WTC11 (cell line): Measurements from ENCODE around the gene ZNF503. TPM values are rescaled to one million over a fixed set of nuclear protein-coding genes. Genes with fewer than 3 reads are reported as not detected.
A peak's percentile ranks its signal among the peaks of the same experiment; 100 is the strongest.

Experiments
- ATAC-seq: fragments of 200-7000 bp; cut with Tn5 transposase; 2 replicates; pipeline ENCODE4 v1.10.0; 2021; ENCODE audit warnings: mild to moderate bottlenecking, moderate library complexity
- Bru-seq: library from RNA; stranded (reverse); fragments of 400-500 nt; gene quantifications from one replicate; lab custom pipeline; 2021; lab: Mats Ljungman, UMichigan
- CTCF ChIA-PET: fragments of 300-600 bp; sonication (Branson Sonifier 250); formaldehyde crosslinking; loops from one replicate; lab custom pipeline; 2021; ENCODE audit warnings: antibody characterized with exemption; lab: Charles Lee
- POLR2A ChIA-PET: fragments of 350-600 bp; sonication (Branson Sonifier 250); formaldehyde crosslinking; loops from one replicate; lab custom pipeline; 2021; ENCODE audit warnings: antibody characterized with exemption; lab: Charles Lee
- DNase-seq: peaks from one replicate; pipeline ENCODE4 v3.0.0; 2021; ENCODE audit warnings: low spot score
- H3K27ac Mint-ChIP-seq: 2 replicates; pipeline ENCODE4 v1.8.0; 2021; ENCODE audit warnings: mixed read lengths
- H3K27me3 Mint-ChIP-seq: 2 replicates; pipeline ENCODE4 v1.8.0; 2021; ENCODE audit warnings: low read depth, mild to moderate bottlenecking, moderate library complexity, mixed read lengths
- H3K36me3 Mint-ChIP-seq: 2 replicates; pipeline ENCODE4 v1.8.0; 2021; ENCODE audit warnings: mixed read lengths
- H3K4me1 Mint-ChIP-seq: 2 replicates; pipeline ENCODE4 v1.8.0; 2022; ENCODE audit warnings: mixed read lengths
- H3K4me3 Mint-ChIP-seq: 2 replicates; pipeline ENCODE4 v1.8.0; 2021; ENCODE audit warnings: mild to moderate bottlenecking, moderate library complexity, mixed read lengths
- H3K9me3 Mint-ChIP-seq: 2 replicates; pipeline ENCODE4 v1.8.0; 2021; ENCODE audit warnings: mixed read lengths
- E2F4 ChIP-seq: sonication (generic); formaldehyde crosslinking; IDR thresholded peaks from 2 replicates; pipeline ENCODE4 v1.8.1; 2022; ENCODE audit warnings: low read depth, mild to moderate bottlenecking, moderate library complexity, missing genetic modification reagents, borderline replicate concordance
- FOXJ3 ChIP-seq: sonication (generic); formaldehyde crosslinking; IDR thresholded peaks from 2 replicates; pipeline ENCODE4 v1.9.0; 2021; ENCODE audit warnings: missing genetic modification reagents, mild to moderate bottlenecking, borderline replicate concordance
- FOXK1 ChIP-seq: sonication (generic); formaldehyde crosslinking; IDR thresholded peaks from 2 replicates; pipeline ENCODE4 v1.8.0; 2022; ENCODE audit warnings: mild to moderate bottlenecking, moderate library complexity, missing genetic modification reagents
- GTF2I ChIP-seq: fragments of 250-450 bp; sonication (Bioruptor Pico); conservative IDR thresholded peaks from 2 replicates; pipeline ENCODE4 v1.4.0; 2021; ENCODE audit warnings: mild to moderate bottlenecking
- NFYB ChIP-seq: sonication (generic); formaldehyde crosslinking; conservative IDR thresholded peaks from 2 replicates; pipeline ENCODE4 v1.8.0; 2022; ENCODE audit warnings: low read depth, missing genetic modification reagents
- RORB ChIP-seq: fragments of 250-450 bp; sonication (Bioruptor Pico); IDR thresholded peaks from 2 replicates; pipeline ENCODE4 v1.9.0; 2021; ENCODE audit warnings: mild to moderate bottlenecking
- SMAD4 ChIP-seq: sonication (generic); formaldehyde crosslinking; IDR thresholded peaks from 2 replicates; pipeline ENCODE4 v1.8.0; 2022; ENCODE audit warnings: mild to moderate bottlenecking, missing genetic modification reagents
- TEAD4 ChIP-seq: sonication (generic); formaldehyde crosslinking; IDR thresholded peaks from 2 replicates; pipeline ENCODE4 v1.8.0; 2022; ENCODE audit warnings: mild to moderate bottlenecking, missing genetic modification reagents
- USF1 ChIP-seq: sonication (generic); formaldehyde crosslinking; IDR thresholded peaks from 2 replicates; pipeline ENCODE4 v1.8.0; 2022; ENCODE audit warnings: mild to moderate bottlenecking, missing genetic modification reagents
- USF2 ChIP-seq: sonication (generic); formaldehyde crosslinking; IDR thresholded peaks from 2 replicates; pipeline ENCODE4 v1.8.1; 2023; ENCODE audit warnings: mild to moderate bottlenecking, missing genetic modification reagents, moderate library complexity
- ZNF121 ChIP-seq: sonication (generic); formaldehyde crosslinking; IDR thresholded peaks from 2 replicates; pipeline ENCODE4 v1.8.0; 2023; ENCODE audit warnings: missing genetic modification reagents
- ZNF317 ChIP-seq: sonication (generic); formaldehyde crosslinking; IDR thresholded peaks from 2 replicates; pipeline ENCODE4 v1.8.1; 2023; ENCODE audit warnings: low read depth, mild to moderate bottlenecking, moderate library complexity, missing genetic modification reagents, borderline replicate concordance
- ZNF423 ChIP-seq: fragments of 250-450 bp; sonication (Bioruptor Pico); IDR thresholded peaks from 2 replicates; pipeline ENCODE4 v2.1.2; 2022; ENCODE audit warnings: mild to moderate bottlenecking, moderate library complexity
- long read RNA-seq, 3 experiments: library from RNA in 1 of 3; library from capped mRNA in 1 of 3; library from polyadenylated mRNA in 1 of 3; unstranded in 2 of 3; stranded (forward) in 1 of 3; transcript quantifications; one replicate each; pipeline ENCODE4 v2.0.0, GENCODE V29; 2021
- total RNA-seq: library from RNA; stranded (reverse); gene quantifications from 3 replicates; pipeline ENCODE4 v1.2.3, GENCODE V29; 2021
- TF ChIP-seq, protein P1 (sequence below): sonication (generic); formaldehyde crosslinking; conservative IDR thresholded peaks from 2 replicates; pipeline ENCODE4 v1.8.1; 2022; ENCODE audit warnings: mild to moderate bottlenecking, missing genetic modification reagents

Gene ZNF503
- total RNA-seq: 0.25 to 0.39 TPM (median 0.34 TPM) in 3 replicates
- percentile 21 among the genes with signal in this experiment for Bru-seq, nascent RNA
- long read RNA-seq, experiment 1, partial matches to known transcripts: 0 of 1 reads
- long read RNA-seq, experiment 1, other reads (novel, unspliced or antisense): 1 of 1 reads
- long read RNA-seq, experiment 2: 0 reads
- long read RNA-seq, experiment 3: 0 reads

DNA sequence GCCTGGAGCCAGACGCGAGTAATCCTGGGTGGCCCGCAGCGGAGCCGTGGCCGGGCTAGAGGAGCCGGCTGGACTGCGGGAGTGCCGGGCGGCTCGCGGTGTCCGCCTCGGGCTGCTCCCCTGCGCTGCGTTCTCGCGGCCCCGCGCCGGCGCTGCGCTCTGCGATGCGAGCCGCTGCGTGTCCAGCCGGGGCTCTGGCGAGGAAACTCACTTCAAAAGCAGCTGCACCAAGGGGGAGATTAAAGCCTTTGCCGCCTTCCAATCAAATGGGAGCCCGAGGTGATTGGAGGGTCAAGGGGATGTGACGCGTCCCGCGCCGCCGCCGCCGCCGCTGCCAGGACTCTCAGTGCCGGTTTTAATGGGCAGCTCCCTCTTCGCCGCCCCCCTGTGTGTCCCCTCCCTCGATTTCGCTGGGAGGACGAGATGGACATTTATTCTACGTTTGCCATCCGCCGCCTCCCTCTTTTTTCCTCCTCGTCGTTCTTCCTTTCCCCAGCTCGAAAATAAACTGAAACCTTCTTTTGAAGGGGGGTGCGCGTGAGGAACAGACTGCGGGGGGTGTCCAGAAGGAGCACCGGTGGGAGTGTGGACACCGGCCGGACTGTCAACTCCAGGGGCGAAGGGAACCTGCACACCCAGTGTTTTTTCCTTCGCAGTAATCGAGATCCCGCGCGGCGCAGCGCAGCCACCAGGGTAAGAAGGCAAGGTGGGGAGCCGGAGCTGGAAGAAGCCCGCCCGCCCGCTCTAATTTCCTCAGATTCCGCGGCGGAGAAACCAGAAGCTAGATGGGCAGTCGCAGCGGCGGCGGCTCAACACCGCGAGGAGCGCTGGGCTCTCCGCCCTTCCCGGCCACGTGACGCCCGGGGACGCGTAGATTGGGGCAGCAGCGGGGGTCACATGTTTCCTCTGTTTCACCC lies at the start of gene ZNF503:
TSS of gene ZNF503 (minus strand) at position 196 of the 917 bp plus-strand sequence. CDS start 345 bp downstream, outside the sequence.
- peaks cover 97% of the 10 kb centered on the region for H3K27me3 Mint-ChIP-seq
- peak within 1 kb of the TSS; percentile 70 for H3K4me3 Mint-ChIP-seq
- ChIA-PET POLR2A (interaction anchor here (0.7 kb wide), 1 partner anchor 901 kb away, joined by 4 read pairs; no protein-coding TSS in a partner anchor), CTCF (interaction anchor here (0.6 to 4.2 kb wide), 14 partner anchors 23 to 902 kb away, joined by 3 to 30 read pairs (median 4); no protein-coding TSS in a partner anchor)
- ATAC-seq: peak; percentile 49
- H3K9me3 Mint-ChIP-seq: no peaks in the 10 kb centered on the region
- peak within 1 kb of the TSS; percentile 46; the same call in 1 of the 2 replicates for H3K27ac Mint-ChIP-seq
- H3K36me3 Mint-ChIP-seq: no peaks in the 10 kb centered on the region; the same call in 1 of the 2 replicates
- DNase-seq: peak; percentile 94
- peaks cover 42% of the 10 kb centered on the region for H3K4me1 Mint-ChIP-seq
- no peak for TF ChIP-seq SMAD4 (CRISPR knock-in tag)
- peak; percentile 57 for TF ChIP-seq NFYB (CRISPR knock-in tag)
- no peak for TF ChIP-seq E2F4 (CRISPR knock-in tag)
- 0 out of 2 replicates have a peak, but pooled peaks have one; percentile 1 for TF ChIP-seq ZNF317 (CRISPR knock-in tag)
- peak; percentile 96 for TF ChIP-seq USF1
- peak; percentile 95 for TF ChIP-seq USF2 (CRISPR knock-in tag)
- TF ChIP-seq ZNF423: no peak
- TF ChIP-seq FOXK1: peak; percentile 69; the same call in 1 of the 2 replicates
- TF ChIP-seq, protein P1, sequence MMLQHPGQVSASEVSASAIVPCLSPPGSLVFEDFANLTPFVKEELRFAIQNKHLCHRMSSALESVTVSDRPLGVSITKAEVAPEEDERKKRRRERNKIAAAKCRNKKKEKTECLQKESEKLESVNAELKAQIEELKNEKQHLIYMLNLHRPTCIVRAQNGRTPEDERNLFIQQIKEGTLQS (CRISPR knock-in tag): no peak
- no peak for TF ChIP-seq RORB (CRISPR knock-in tag)
- TF ChIP-seq GTF2I (CRISPR knock-in tag): no peak

DNA sequence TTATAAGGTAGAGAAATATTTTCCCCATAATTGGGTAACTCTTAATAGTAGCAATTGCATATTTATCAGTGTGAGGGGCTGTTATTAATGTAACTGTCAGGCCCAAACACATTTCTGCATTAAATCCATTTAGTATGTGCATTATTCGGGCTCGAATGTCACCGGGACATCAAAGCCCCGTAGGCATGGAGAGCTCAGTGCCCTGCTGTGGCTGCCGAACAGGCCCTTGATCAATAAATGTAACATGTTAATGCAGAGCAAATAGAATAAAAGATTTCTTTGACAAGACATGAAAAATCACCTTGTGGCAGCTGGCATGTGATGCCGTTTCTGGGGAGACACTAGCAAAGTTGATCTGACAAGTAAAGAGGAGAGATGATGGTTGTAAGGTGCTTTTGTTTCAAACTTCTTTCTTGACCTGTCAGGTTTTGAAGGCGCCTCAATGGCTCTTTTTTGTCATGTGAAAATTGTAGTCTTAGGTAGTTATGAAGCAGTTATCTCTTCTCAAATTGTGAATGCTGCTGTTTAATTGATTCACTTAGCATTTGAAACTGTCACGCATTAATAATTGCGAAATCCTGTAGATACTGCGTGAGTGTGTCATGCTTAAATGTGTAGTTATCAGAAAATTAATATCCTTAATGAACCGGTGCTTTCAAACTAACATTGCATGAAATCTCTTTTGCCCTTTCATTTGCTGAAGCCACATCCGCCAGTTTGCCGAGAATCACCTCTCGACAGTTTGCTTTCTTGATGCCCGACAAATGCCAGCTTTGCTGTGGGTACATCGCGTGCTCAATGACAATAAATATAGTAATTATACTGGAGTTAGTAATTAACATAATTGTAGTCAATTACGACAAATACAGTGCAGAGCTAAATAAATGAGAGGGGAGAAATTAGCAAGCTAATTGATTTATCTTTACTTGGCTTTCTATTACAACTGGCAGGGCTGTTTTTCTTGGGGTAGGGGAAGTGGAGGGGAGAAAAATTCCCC lies 49.4 kb upstream of the ZNF503 start:
- ATAC-seq (peak; percentile 54; the same call in 1 of the 2 replicates), DNase-seq (no peak)
- Mint-ChIP-seq H3K27ac (no peak overlapping the region), H3K4me3 (peak overlapping the region; percentile 33), H3K9me3 (peaks cover 11% of the 10 kb centered on the region), H3K27me3 (peaks cover 71% of the 10 kb centered on the region), H3K4me1 (peaks cover 47% of the 10 kb centered on the region), H3K36me3 (peaks cover 10% of the 10 kb centered on the region; the same call in 1 of the 2 replicates)
- ChIA-PET POLR2A (interaction anchor here (0.6 kb wide), 1 partner anchor 56 kb away, joined by 4 read pairs; no protein-coding TSS in a partner anchor), CTCF (interaction anchor here (0.9 to 1.1 kb wide), 3 partner anchors 42 to 56 kb away, joined by 3 to 5 read pairs (median 3); no protein-coding TSS in a partner anchor)
- TF ChIP-seq FOXJ3 (CRISPR knock-in tag): no peak

- peak; percentile 49; the same call in 1 of the 2 replicates for ATAC-seq
- Mint-ChIP-seq H3K4me1 (peaks cover 47% of the 10 kb centered on the region), H3K27ac (no peak overlapping the region)
Observed at GRCh38 chr10:75450075-75450445, 48.5 kb upstream of the ZNF503 start.

More at GRCh38 chr10:75450075-75450445, 48.5 kb upstream of the ZNF503 start:
- CTCF ChIA-PET: interaction anchor here (0.9 to 1.1 kb wide), 4 partner anchors 41 to 144 kb away, joined by 3 to 5 read pairs (median 4); no protein-coding TSS in a partner anchor
- Mint-ChIP-seq H3K36me3 (peaks cover 11% of the 10 kb centered on the region; the same call in 1 of the 2 replicates), H3K27me3 (peaks cover 68% of the 10 kb centered on the region), H3K4me3 (peak overlapping the region; percentile 33), H3K9me3 (peaks cover 13% of the 10 kb centered on the region)
- DNase-seq: no peak
- POLR2A ChIA-PET: no interaction called here
- no peak for TF ChIP-seq TEAD4
- no peak for TF ChIP-seq ZNF121 (CRISPR knock-in tag)
